Adrenal gland (tissue), 5 donors: ENCODE measurements around the gene KDM2B.

Experiments used
- CTCF ChIP-seq, 6 experiments: fragments of 450-650 bp in 4 of 6; fragments of 200-600 bp in 2 of 6; sonication (generic) in 1 of 6; IDR thresholded peaks; 1 replicate in 5 of 6; 2 replicates in 1 of 6; pipeline versions ENCODE4 v1.5.1 to v1.8.0; 2016 to 2021; ENCODE audit warnings: antibody characterized with exemption in 6 of 6, mild to moderate bottlenecking in 2 of 6, moderate library complexity in 1 of 6
- POLR2A ChIP-seq, 2 donors: fragments of 450-650 bp; IDR thresholded peaks; one replicate each; pipeline ENCODE4 v1.6.1; 2017; ENCODE audit warnings: antibody characterized with exemption in 2 of 2, mild to moderate bottlenecking in 2 of 2, moderate library complexity in 1 of 2
- donor health status: DM: no; HTN: no; CAD: no.

- TF ChIP-seq CTCF (IDR thresholded peaks at IDR 0.05) (no peak), POLR2A (IDR thresholded peaks at IDR 0.05) (no peak)
Observed at GRCh38 chr12:121576851-121577391, 3.9 kb downstream of the KDM2B start.
